ENCODE results near the gene BMX.
A peak's percentile ranks its signal among the peaks of the same experiment; 100 is the strongest.

Gene BMX

GRCh38 chrX:15492469-15492868 lies 8.1 kb upstream of the BMX start:
- no peak for ATAC-seq
- TF ChIP-seq SNAI2 (CRISPR knock-in tag; IDR thresholded peaks at IDR 0.05) (no peak), ISL1 (CRISPR knock-in tag; IDR thresholded peaks at IDR 0.05) (no peak)

DNA sequence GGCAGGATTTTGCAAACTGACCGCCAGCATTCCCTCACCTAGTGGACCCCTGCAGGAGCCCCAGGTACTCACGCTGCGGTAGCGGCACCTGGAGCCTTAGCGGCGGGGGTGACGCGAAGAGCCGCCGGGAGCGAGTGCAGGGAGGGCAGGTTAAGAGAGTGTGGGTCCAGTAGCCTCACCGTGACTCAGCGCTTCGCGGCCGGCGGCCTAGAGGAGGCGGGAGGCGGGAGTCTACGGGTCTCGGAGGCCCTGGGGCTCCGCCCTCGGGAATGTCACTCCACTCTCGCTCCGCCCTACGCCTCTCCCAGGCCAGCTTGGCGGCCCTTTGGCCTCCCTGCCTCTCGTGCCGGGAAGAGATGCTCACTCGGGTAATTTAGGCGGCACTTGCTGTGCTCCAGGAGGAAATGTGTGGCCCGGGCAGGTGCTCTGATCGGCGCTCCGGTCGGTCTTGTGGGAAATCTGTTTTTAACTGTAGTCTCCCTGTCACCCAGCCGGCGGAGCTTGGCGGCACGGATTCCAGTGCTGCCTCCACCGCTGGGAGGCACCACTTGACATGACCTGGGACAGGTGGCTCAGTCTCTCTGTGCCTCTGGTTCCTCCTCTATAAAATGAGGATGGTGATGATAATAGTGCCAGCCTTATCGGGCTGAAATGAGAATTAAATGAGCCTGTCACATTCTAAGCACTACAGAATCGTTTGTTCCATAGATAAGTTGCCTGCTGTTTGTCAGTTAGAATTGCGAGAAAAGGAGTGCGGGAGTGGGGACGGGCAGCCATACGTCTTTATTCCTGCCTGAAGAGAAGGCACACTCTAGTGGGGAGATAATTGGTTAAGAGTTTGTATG lies 7.3 kb upstream of the BMX start, which contains the start of gene PIR:
TSS of gene PIR (minus strand) at position 216 of the 845 bp plus-strand sequence. CDS start 2,076 bp downstream, outside the sequence.
- TF ChIP-seq BACH2 (CRISPR knock-in tag; IDR thresholded peaks at IDR 0.05; ENCODE audit: borderline replicate concordance), result no peak
- TF ChIP-seq ARNTL (CRISPR knock-in tag; IDR thresholded peaks at IDR 0.05; ENCODE audit: borderline replicate concordance, low read depth), result no peak
- TF ChIP-seq OSR1 (CRISPR knock-in tag; IDR thresholded peaks at IDR 0.05), result no peak
- TF ChIP-seq ZNF70 (CRISPR knock-in tag; IDR thresholded peaks at IDR 0.05), result no peak
- TF ChIP-seq ZNF565 (CRISPR knock-in tag; conservative IDR thresholded peaks at IDR 0.05; ENCODE audit: low read depth), result no peak
- TF ChIP-seq ZFP30 (CRISPR knock-in tag; IDR thresholded peaks at IDR 0.05), result no peak
- TF ChIP-seq GLIS3 (CRISPR knock-in tag; IDR thresholded peaks at IDR 0.05), result no peak
- TF ChIP-seq ZFP3 (CRISPR knock-in tag; IDR thresholded peaks at IDR 0.05), result no peak
- no peak for TF ChIP-seq CSDC2 (CRISPR knock-in tag; IDR thresholded peaks at IDR 0.05)
- no peak for TF ChIP-seq ZC3H10 (CRISPR knock-in tag; IDR thresholded peaks at IDR 0.05)
- no peak for TF ChIP-seq PATZ1 (CRISPR knock-in tag; IDR thresholded peaks at IDR 0.05; ENCODE audit: borderline replicate concordance)
- no peak for TF ChIP-seq ISL1 (CRISPR knock-in tag; IDR thresholded peaks at IDR 0.05)
- no peak for TF ChIP-seq CSRNP3 (CRISPR knock-in tag; IDR thresholded peaks at IDR 0.05)
- no peak for TF ChIP-seq PPARA (CRISPR knock-in tag; IDR thresholded peaks at IDR 0.05; ENCODE audit: borderline replicate concordance)
- TF ChIP-seq, protein P1, sequence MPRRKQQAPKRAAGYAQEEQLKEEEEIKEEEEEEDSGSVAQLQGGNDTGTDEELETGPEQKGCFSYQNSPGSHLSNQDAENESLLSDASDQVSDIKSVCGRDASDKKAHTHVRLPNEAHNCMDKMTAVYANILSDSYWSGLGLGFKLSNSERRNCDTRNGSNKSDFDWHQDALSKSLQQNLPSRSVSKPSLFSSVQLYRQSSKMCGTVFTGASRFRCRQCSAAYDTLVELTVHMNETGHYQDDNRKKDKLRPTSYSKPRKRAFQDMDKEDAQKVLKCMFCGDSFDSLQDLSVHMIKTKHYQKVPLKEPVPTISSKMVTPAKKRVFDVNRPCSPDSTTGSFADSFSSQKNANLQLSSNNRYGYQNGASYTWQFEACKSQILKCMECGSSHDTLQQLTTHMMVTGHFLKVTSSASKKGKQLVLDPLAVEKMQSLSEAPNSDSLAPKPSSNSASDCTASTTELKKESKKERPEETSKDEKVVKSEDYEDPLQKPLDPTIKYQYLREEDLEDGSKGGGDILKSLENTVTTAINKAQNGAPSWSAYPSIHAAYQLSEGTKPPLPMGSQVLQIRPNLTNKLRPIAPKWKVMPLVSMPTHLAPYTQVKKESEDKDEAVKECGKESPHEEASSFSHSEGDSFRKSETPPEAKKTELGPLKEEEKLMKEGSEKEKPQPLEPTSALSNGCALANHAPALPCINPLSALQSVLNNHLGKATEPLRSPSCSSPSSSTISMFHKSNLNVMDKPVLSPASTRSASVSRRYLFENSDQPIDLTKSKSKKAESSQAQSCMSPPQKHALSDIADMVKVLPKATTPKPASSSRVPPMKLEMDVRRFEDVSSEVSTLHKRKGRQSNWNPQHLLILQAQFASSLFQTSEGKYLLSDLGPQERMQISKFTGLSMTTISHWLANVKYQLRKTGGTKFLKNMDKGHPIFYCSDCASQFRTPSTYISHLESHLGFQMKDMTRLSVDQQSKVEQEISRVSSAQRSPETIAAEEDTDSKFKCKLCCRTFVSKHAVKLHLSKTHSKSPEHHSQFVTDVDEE (CRISPR knock-in tag; IDR thresholded peaks at IDR 0.05), result no peak
- TF ChIP-seq CREB5 (CRISPR knock-in tag; IDR thresholded peaks at IDR 0.05; ENCODE audit: low read depth), result no peak
- no peak for TF ChIP-seq TCF4 (CRISPR knock-in tag; IDR thresholded peaks at IDR 0.05; ENCODE audit: borderline replicate concordance)
- ATAC-seq, result peak; percentile 99

GRCh38 chrX:15495801-15496200 lies 4.8 kb upstream of the BMX start:
- no peak for ATAC-seq
- TF ChIP-seq CSDC2 (CRISPR knock-in tag; IDR thresholded peaks at IDR 0.05), result no peak
- TF ChIP-seq, protein P1 (CRISPR knock-in tag; IDR thresholded peaks at IDR 0.05), result no peak
- no peak for TF ChIP-seq POU6F1 (CRISPR knock-in tag; IDR thresholded peaks at IDR 0.05; ENCODE audit: borderline replicate concordance, low read depth)
- no peak for TF ChIP-seq PATZ1 (CRISPR knock-in tag; IDR thresholded peaks at IDR 0.05; ENCODE audit: borderline replicate concordance)
- no peak for TF ChIP-seq ZNF565 (CRISPR knock-in tag; conservative IDR thresholded peaks at IDR 0.05; ENCODE audit: low read depth)
- no peak for TF ChIP-seq GLIS3 (CRISPR knock-in tag; IDR thresholded peaks at IDR 0.05)
- no peak for TF ChIP-seq ZNF8 (CRISPR knock-in tag; IDR thresholded peaks at IDR 0.05)
- TF ChIP-seq CREB5 (CRISPR knock-in tag; IDR thresholded peaks at IDR 0.05; ENCODE audit: low read depth), result no peak
- TF ChIP-seq RARB (CRISPR knock-in tag; IDR thresholded peaks at IDR 0.05), result no peak
- TF ChIP-seq ARNTL (CRISPR knock-in tag; IDR thresholded peaks at IDR 0.05; ENCODE audit: borderline replicate concordance, low read depth), result no peak

Measured in SK-N-SH treated with all-trans-retinoic acid at 6 μM for 48 hours (cell line).